GM18867 (cell line): ENCODE measurements around the gene BDP1.
"Not testable (repeated sequence)": the region's sequence is repeated elsewhere in the genome, so short reads cannot be mapped to it uniquely, and the experiment has no call there.

Experiments used
- ATAC-seq: cut with Tn5 transposase; IDR thresholded peaks from one replicate; pipeline ENCODE4 v1.9.1; 2021; ENCODE audit warnings: mild to moderate bottlenecking, moderate library complexity; ENCODE audit not compliant: unreplicated experiment

The BDP1 gene

GRCh38 chr5:71457106-71457505, 1.7 kb downstream of the BDP1 start:
- ATAC-seq = no peak

GRCh38 chr5:71460693-71461092, 5.2 kb downstream of the BDP1 start:
- ATAC-seq = no peak

- ATAC-seq = no peak
These were observed 5.9 kb downstream of the BDP1 start for GRCh38 chr5:71461360-71461759.

- no peak for ATAC-seq
These were observed 15.7 kb downstream of the BDP1 start for GRCh38 chr5:71471193-71471592.

- ATAC-seq = no peak
These were observed 20.4 kb downstream of the BDP1 start for GRCh38 chr5:71475788-71476384.

GRCh38 chr5:71481441-71481840, 26.0 kb downstream of the BDP1 start:
- no peak for ATAC-seq

- no peak for ATAC-seq
These were observed 26.7 kb downstream of the BDP1 start for GRCh38 chr5:71482132-71482531.

- no peak for ATAC-seq
These were observed 27.9 kb downstream of the BDP1 start for GRCh38 chr5:71483355-71483754.

- ATAC-seq = no peak
These were observed 37.6 kb downstream of the BDP1 start for GRCh38 chr5:71492817-71493615.

GRCh38 chr5:71494202-71494601, 38.8 kb downstream of the BDP1 start:
- ATAC-seq = not testable (repeated sequence)

- ATAC-seq = not testable (repeated sequence)
These were observed 43.3 kb downstream of the BDP1 start for GRCh38 chr5:71498756-71499155.

GRCh38 chr5:71503536-71503935, 48.1 kb downstream of the BDP1 start:
- no peak for ATAC-seq

GRCh38 chr5:71522151-71522550, 66.7 kb downstream of the BDP1 start:
- ATAC-seq = no peak

GRCh38 chr5:71525611-71526010, 70.2 kb downstream of the BDP1 start:
- not testable (repeated sequence) for ATAC-seq

- no peak for ATAC-seq
These were observed 72.8 kb downstream of the BDP1 start for GRCh38 chr5:71528206-71528605.

- no peak for ATAC-seq
These were observed 74.2 kb downstream of the BDP1 start for GRCh38 chr5:71529682-71530081.

GRCh38 chr5:71533142-71533541, 77.7 kb downstream of the BDP1 start:
- no peak for ATAC-seq

- ATAC-seq = peak; percentile 81
These were observed 78.2 kb downstream of the BDP1 start for GRCh38 chr5:71533615-71534014.

GRCh38 chr5:71537687-71538086, 82.2 kb downstream of the BDP1 start:
- ATAC-seq = no peak

- not testable (repeated sequence) for ATAC-seq
These were observed 95.4 kb downstream of the BDP1 start for GRCh38 chr5:71550885-71551284.

GRCh38 chr5:71551582-71551981, 96.1 kb downstream of the BDP1 start:
- ATAC-seq = not testable (repeated sequence)

GRCh38 chr5:71552026-71552749, 96.7 kb downstream of the BDP1 start:
- ATAC-seq = not testable (repeated sequence)
